ENCODE measurements around the gene CHST8. TPM values are rescaled to one million over a fixed set of nuclear protein-coding genes. Genes with fewer than 3 reads are reported as not detected.

Gene CHST8
- polyA plus RNA-seq, 1 of the 3 experiments (the other 2 are of a cell fraction) = 0.05 TPM

GRCh38 chr19:33634361-33635091 is 12.8 kb downstream of the CHST8 start:
- Histone ChIP-seq H2AFZ (ENCODE audit: low read depth) (no peak overlapping the region), H3K9me3 (no peaks in the 10 kb centered on the region), H3K27me3 (ENCODE audit: insufficient read depth) (no peaks in the 10 kb centered on the region), H3K4me1 (ENCODE audit: control insufficient read depth in 1 of 2, insufficient read depth in 2 of 2, low read depth in 1 of 2, low read length in 1 of 2) (peaks cover 0 to 13% of the 10 kb centered on the region in 2 experiments; a peak in 1 of 4 replicates), H3K79me2 (ENCODE audit: insufficient read depth) (no peaks in the 10 kb centered on the region), H3K4me3 (ENCODE audit: low read depth in 2 of 2, low read length in 1 of 2) (no peak overlapping the region), H4K20me1 (ENCODE audit: insufficient read depth) (no peaks in the 10 kb centered on the region), H3F3A (replicated peaks; ENCODE audit: insufficient read depth) (no peaks in the 10 kb centered on the region), H3K9me2 (no peaks in the 10 kb centered on the region), H3K4me2 (no peak overlapping the region), H3K27ac (ENCODE audit: low read depth in 2 of 2, low read length in 1 of 2) (no peak overlapping the region), H3K9ac (no peak overlapping the region), H3K36me3 (replicated peaks in 1 of 2; ENCODE audit: control insufficient read depth in 1 of 2, insufficient read depth in 2 of 2, low read length in 1 of 2) (no peaks in the 10 kb centered on the region)
- POLR2A ChIA-PET = no interaction called here
- CTCF ChIA-PET = interaction anchor here (0.9 to 1.1 kb wide), 4 partner anchors 11 to 72 kb away, joined by 3 read pairs; no protein-coding TSS in a partner anchor
- no peak for DNase-seq
- TF ChIP-seq RFX5 (IDR thresholded peaks at IDR 0.05; ENCODE audit: low read length) (no peak), RXRA (IDR thresholded peaks at IDR 0.05; ENCODE audit: borderline replicate concordance, low read depth) (no peak), SMC3 (IDR thresholded peaks at IDR 0.05; ENCODE audit: low read depth, low read length) (no peak), MXI1 (IDR thresholded peaks at IDR 0.05; ENCODE audit: low read depth, low read length) (no peak), TEAD4 (IDR thresholded peaks at IDR 0.05; ENCODE audit: borderline replicate concordance, insufficient read depth) (no peak), NRF1 (IDR thresholded peaks at IDR 0.05; ENCODE audit: low read depth, low read length) (no peak), TAF1 (IDR thresholded peaks at IDR 0.05; ENCODE audit: borderline replicate concordance, low read depth, low read length) (no peak), USF1 (IDR thresholded peaks at IDR 0.05; ENCODE audit: borderline replicate concordance, low read depth) (no peak), CTCF (IDR thresholded peaks at IDR 0.05) (no peak), EZH2phosphoT487 (IDR thresholded peaks at IDR 0.05; ENCODE audit: borderline replicate concordance, low read depth) (no peak)
- 33% methylated on average over 12 of the region's 14 CpGs for WGBS (ENCODE audit: low lambda C conversion rate)

- no peak for TF ChIP-seq PBX3 (IDR thresholded peaks at IDR 0.05)
- no peak for TF ChIP-seq RCOR1 (IDR thresholded peaks at IDR 0.05; ENCODE audit: low read length)
- TF ChIP-seq NFIC (IDR thresholded peaks at IDR 0.05; ENCODE audit: borderline replicate concordance) = no peak
- H3F3A ChIP-seq (replicated peaks; ENCODE audit: insufficient read depth) = no peaks in the 10 kb centered on the region
- H4K20me1 ChIP-seq (ENCODE audit: insufficient read depth) = no peaks in the 10 kb centered on the region
- H3K9ac ChIP-seq = no peak overlapping the region
- no peak overlapping the region for H3K4me3 ChIP-seq (ENCODE audit: low read depth in 2 of 2, low read length in 1 of 2)
- POLR2A ChIA-PET = no interaction called here
- H3K4me1 ChIP-seq (ENCODE audit: control insufficient read depth in 1 of 2, insufficient read depth in 2 of 2, low read depth in 1 of 2, low read length in 1 of 2) = peaks cover 0 to 5% of the 10 kb centered on the region in 2 experiments; a peak in 1 of 4 replicates
- DNase-seq = no peak
- H2AFZ ChIP-seq (ENCODE audit: low read depth) = no peak overlapping the region
- no peaks in the 10 kb centered on the region for H3K79me2 ChIP-seq (ENCODE audit: insufficient read depth)
- CTCF ChIA-PET = interaction anchor here (0.7 to 1.3 kb wide), 2 partner anchors 133 to 134 kb away, joined by 3 read pairs; no protein-coding TSS in a partner anchor
- H3K9me3 ChIP-seq = no peaks in the 10 kb centered on the region
- 45% methylated on average over 15 of the region's 15 CpGs for WGBS (ENCODE audit: low lambda C conversion rate)
- no peak overlapping the region for H3K27ac ChIP-seq (ENCODE audit: low read depth in 2 of 2, low read length in 1 of 2)
- no peaks in the 10 kb centered on the region for H3K27me3 ChIP-seq (ENCODE audit: insufficient read depth)
- no peak overlapping the region for H3K4me2 ChIP-seq
- no peaks in the 10 kb centered on the region for H3K36me3 ChIP-seq (replicated peaks in 1 of 2; ENCODE audit: control insufficient read depth in 1 of 2, insufficient read depth in 2 of 2, low read length in 1 of 2)
- no peaks in the 10 kb centered on the region for H3K9me2 ChIP-seq
Measured at GRCh38 chr19:33638167-33639034, 16.6 kb downstream of the CHST8 start.

Data from SK-N-SH (cell line).